NCI-H1436 (cell line): ENCODE results near the gene CTDSP2.
"Not testable (repeated sequence)": the region's sequence is repeated elsewhere in the genome, so short reads cannot be mapped to it uniquely, and the experiment has no call there.

Experiments used
- DNase-seq: peaks from one replicate; lab custom pipeline; 2025; lab: John Stamatoyannopoulos, UW

CTDSP2 gene, protein sequence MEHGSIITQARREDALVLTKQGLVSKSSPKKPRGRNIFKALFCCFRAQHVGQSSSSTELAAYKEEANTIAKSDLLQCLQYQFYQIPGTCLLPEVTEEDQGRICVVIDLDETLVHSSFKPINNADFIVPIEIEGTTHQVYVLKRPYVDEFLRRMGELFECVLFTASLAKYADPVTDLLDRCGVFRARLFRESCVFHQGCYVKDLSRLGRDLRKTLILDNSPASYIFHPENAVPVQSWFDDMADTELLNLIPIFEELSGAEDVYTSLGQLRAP

DNA sequence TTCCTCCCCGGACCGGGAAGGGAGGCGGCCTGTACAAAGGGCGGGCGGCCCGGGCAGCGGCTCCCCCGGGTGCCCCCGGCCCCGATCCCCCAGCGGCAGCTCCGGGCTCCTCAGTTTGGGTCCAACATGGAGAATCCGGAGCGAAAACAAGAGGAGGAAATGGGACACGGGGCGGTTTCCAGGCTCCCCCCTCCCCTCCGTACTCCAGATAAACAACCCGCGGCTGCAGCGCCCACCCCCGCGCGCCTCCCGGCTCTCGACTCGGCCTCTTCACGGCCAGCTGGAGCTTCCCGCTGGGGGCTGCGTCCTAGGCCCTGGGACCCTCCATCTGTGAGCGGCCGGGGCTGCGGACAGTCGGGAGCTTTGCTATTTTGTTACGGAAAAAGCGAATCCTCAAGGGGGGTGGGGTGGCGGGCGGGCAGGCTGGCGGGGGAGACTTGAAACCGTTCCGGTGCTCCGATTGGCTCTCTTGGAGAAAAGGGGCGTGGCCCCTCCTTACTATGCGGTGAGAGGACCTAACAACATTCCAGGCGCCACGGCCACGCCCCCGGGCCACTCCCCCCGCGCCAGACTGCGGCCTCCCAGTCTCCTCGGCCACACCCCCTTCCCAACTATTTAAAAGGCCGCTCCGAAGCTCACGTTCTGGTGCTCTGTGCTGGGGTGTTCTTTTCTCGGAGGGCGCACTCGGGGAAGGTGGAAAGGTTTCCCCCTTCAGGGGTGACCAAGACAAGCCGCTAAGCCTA is at the start of gene CTDSP2:
TSS of gene CTDSP2 (minus strand) at position 153 of the 743 bp plus-strand sequence. CDS start 294 bp downstream, outside the sequence.
- DNase-seq = peak; percentile 98

DNA sequence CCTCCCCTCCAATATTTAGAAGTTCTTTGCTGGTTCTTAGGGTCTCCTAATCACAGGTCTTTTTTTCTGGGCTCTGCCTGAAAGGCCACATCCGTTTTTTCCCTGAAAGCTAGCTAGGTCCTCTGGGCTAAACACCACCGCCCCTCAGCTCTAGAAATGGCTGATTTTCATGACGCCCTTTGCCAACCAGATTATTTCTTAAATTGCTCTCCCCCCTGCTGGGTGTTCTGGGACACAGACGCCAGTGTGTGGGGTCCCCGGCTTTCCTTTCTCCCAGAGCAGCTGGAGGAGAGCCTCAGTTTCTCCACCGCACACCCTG is 49.5 kb upstream of the CTDSP2 start:
- DNase-seq = no peak

DNA sequence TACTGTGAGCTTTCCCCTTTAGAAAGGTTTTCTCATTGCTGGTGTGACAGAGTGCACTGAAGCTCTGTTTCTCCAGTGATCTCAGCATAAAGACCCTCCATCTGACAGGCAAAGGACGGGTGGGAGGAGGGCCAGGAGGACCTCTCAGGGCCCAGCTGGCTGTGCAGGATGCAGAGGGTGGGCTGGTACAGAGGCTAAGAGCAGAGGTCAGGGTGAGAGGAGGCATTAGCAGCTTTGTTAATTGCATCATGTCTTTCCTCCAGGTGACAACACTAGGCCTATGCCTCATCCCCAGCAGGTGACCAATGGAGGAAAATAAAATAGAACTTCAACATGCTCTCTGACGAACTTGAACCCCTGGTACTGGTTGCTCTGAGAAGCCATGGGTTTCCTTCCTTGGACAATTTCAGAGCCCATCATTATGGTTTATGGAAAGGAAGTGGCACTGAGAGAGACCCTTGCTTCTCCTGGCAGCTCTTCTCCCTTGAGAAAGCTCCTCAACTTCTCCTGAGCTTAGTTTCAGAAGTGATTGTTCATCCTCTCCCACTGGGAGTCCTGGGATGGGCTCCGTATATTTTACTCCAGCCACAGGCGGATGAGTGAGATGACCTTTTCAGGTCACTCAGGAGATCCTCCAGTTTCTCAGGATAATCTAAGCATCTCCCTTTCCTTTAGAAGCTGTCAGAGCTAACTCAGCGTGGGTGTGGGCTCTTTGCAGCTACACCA is 49.0 kb upstream of the CTDSP2 start:
- no peak for DNase-seq

DNA sequence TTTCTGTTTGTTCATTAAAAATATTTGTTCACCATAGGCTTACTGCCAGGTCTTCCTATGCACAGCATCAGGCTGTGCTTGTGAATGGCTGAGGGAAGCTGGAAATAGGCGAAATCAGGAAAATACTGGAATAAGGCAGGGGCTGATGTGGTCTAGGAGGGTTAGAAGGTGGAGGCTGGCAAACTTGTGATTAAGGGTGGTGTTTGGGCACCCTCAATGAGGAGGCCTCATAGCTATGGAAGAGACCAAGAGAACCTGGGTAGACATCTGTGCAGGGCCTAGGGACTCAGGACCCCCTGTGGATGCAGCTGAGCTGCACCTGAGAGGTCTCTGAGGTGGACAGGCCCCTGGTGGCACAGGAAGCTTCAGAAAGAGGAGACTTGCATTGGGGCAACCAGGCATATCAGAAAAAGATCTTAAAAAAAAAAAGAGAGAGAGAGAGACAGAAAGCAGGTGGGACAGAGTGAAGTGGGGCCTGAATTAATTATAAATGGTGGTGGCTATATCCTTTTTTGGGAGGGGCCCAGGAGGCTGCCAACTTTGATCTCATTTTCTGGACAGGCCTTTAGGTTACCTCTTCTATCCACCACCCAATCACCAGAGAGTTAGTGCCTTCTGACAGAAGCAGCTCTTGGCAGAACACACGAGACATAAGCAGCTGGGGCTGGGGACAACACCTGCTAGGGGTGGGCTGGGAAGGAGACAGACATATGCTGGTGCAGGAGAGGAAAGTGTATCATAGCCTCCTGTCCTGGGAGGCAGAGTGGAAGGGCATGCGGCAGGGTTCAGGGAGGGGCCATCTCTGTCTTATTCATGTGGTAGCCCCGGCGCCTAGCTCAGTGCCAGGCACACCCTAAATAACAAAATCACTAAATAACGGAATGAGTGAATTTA is 48.1 kb upstream of the CTDSP2 start:
- DNase-seq = peak; percentile 24

DNA sequence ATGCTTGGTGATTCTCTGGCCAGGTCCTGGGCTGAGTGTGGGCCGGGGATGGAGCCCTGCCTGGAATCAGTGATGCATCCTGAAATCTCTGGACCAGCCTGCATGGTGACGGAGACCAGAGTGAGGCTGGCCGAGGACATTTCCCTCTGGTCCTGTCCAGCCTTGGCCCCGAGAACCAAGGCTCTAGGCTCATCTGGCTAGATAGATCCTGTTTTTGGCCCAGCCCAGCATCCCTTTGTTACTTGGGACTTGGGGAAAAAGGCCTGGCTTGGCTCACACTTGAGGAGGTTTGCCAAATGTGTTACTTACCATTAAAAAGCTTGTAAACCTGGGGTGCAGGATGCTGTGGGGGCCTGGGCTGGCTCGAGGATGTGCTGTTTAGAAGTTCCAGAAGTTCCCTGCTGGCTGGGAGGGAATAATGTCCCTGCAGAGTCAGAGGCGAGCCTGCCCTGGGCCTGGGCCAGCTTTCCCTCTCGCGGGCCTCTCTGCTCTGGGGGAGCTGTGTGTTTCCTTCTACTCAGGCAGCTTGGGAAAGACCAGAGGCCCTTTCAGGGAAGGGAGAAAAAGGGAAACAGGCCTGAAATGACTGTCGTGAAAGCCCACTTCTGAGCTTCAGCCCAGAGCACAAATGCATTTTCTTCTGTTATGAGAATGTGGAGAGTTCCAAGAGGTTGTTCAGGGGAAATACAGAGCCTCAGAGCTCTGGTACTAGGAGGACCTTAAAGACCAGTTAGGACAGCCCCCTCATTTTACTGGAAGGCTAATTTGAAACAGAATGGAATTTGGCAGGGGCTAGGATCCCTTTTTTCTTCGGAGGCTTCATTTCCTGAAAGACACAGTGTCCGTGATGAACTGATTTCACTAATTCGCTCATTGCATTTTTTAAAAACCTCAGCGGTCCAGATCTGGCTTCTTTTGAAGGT is 47.2 kb upstream of the CTDSP2 start:
- DNase-seq = no peak

DNA sequence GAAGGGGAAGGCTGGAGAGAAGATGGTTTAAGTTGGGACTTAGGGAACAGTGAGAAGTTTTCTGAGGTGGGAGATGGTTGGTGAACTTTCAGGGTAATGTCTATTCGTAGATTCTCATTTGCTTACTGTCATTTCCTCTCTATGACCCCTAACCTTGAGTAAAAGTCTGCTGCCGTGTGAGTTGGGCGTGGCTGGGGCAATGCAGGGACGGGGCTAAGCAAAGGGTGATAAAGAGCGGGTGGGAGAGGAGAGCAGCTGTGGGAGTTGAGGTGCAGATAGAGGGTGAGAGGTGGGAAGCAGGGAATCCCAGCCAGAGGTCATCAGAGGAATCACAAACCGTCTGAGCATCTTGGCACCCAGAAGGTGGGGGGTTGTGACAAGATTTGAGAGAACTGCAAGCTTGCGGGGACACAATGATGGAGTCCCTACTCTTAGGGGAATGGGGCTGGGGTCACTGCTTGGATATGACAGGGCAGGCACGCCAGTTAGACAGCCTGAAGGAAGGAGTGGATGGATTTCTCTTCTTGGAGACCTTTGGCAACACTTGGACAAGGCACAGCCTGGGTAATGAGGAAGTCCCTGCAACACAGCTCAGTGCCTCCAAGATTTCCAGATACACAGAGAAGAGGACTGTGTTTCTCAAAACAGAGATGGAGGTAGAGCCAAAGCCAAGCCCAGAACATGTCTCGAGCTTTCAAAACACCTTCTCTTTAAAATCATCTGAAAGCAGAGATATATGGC is 45.9 kb upstream of the CTDSP2 start:
- no peak for DNase-seq

DNA sequence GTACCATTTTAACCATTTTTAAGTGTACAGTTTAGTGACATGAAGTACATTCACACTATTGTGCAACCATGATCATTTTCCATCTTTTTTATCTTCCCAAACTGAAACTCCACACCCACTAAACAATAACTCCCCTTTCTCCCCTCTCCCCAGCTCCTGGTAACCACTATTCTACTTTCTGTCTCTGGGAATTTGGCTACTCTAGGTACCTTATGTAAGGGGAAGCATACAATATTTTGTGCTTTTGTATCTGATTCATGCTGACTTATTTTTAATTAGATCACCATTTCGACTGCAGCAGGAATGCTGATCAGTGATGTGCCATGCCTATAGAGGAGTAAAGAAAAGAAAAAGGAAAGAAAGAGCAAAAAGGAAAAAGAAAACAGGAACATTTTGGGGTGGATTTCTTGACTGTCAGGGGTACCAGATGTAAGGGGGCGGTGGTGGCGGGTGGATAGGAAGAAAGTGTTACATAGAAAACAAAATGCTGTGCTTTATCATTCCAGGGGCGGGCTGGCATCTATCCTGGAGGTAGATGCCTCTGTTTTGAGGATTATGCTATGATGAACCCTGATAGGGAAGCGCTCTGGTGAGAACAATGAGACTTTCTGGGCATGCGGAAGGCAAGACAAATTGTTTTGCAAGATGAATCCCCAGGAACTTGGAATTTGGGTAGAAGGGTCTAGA is 45.2 kb upstream of the CTDSP2 start:
- DNase-seq = no peak

DNA sequence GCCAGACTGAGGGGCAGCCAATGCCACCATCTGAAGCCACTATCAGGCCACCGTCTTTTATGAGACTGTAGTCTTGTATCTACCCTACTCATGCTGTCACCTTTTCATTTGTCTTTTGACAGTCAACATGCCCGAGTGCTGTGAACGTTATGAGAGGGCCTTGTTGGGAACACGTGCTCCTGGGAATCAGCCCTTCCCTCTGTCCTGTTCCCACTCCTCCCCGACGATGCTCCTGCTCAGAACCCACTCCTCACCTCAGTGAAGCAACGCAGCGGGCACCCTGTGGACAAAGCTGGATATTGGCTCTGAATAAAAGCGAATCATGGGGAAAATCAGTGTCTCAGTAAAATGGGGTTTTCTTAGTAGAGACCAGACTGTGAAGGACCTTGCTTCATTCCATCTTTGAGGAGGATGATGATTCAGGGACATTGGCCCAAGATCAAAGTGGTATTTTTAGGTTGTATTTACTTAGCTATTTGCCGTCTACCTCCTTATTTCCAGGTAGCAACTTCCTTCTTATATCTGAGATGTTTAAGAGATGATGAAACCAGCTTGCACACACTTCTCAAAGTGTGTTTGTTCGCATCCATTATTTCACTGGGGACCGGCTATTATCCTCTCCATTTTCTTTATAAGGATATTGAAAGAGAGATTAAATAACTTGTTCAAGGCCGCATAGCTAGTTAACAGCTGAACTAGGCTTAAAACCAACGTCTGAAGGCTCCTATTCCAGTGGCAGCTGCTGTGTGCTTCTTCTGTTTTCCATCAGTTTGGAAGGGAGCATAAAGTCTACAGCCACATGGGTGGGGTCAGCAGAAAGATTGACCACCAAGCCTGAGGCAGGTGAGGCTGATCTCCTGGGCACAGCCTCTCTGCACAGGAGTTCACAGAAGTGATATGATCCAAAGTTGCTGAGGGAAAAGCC is 43.9 kb upstream of the CTDSP2 start:
- DNase-seq = peak; percentile 64

DNA sequence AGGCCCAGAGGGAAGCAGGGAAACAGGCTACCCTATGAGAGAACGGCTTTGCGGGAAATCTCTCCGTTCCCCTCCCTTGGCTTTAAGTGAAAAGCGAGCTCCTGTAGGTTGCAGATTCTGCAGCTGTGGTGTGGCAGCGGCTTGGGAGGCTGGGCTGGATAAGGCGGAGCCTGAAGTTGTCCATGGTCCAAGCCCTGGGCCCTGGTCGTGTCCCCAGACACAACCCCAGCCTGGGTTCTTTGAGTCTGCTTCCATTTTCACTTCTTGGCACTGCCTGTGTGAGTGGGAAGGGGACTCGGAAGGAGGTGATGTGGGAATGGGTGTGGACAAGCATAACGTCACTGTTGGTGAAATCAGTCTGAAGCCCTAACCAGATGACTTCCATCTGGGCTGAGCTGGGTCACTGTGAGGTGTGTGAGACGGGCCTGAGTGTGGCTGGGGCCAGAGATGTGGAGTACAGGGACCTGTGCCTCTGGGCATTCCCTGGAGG is 43.0 kb upstream of the CTDSP2 start:
- DNase-seq = no peak

DNA sequence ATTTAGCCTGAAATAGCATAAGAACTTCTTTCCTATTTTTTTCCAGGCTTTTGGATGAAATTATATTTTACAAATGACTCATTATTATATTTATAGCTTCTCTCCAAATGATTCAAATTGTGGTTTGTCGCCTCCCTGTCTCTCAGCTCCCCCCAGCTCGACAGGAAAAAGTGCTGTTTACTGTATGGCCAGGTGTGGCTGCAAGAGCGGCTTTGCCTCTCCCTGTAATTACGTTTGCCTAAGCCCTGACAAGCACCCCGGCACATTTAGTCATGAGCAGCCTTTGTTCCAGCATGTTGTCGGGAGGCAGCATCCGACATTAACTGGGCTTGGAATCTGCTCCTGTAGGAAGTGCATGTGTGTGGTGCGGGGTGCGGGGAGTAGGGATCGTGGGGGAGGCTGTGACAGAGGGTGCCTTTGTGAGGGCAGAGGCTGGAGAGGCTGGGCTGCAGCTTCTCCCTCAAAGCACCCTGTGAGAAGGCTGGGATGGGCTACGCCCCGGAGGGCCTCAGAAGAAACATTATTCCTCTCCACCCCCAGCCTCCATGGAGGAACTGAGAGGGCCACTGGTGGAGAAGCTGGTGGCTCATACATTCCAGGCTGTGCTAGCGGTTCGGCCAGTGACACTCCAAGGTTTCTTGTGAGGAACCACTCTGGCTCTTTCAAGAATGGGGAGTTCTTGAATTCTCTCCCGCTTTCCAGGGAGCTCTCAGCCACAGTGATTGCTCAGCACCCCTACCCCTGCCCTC is 42.1 kb upstream of the CTDSP2 start:
- DNase-seq = peak; percentile 77

DNA sequence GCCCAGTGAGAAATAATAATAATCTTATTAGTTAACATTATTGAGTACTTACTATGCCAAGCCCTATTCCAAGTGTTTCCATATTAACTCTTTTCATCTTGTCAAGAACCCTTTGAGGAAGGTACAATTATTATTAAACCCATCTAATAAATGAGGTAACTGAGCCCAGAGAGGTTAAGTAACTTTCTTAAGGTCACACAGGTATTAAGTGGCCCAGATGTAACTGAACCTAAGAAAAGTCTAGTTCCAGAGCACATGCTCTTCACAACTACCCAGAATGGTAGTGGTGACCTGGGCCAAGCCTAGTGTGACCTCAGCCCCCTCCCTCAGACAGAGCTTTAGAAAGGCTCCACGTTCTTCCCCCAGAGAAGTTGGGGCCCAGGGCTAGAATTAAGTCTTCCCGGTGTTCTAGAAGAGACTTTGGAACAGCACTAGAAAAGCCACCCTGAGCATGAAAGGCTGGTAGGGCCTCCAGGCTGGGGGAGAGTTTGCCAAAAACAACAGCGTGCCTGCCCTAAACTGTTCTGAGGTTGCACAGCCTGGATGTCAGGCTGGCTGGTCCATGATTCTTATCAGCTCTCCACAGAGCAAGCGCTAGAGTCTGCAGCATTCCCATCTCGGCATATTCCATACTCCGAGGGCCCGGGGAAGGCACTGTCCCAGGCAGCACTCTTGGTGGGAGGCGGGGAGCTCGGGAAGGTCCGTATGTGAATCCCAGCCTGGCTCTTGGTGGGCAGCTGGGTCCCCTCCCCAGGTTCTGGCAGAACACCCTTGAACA is 41.3 kb upstream of the CTDSP2 start:
- DNase-seq = no peak

DNA sequence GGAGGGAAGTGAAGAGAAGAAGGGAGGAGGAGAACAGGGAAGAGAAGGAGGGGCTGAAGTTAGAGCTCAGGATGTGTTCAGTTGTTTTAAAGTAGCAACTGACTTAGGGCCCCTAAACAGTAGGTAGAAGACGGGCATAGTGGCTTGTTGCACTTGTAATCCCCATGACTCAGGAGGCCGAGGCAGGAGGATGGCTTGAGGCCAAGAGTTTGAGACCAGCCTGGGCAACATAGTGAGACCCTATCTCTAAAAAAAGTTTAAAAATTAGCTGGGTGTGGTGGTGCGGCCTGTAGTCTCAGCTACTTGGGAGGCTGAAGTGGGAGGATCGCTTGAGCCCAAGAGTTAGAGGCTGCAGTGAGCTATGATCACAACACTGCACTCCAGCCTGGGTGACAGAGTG is 40.4 kb upstream of the CTDSP2 start:
- not testable (repeated sequence) for DNase-seq

DNA sequence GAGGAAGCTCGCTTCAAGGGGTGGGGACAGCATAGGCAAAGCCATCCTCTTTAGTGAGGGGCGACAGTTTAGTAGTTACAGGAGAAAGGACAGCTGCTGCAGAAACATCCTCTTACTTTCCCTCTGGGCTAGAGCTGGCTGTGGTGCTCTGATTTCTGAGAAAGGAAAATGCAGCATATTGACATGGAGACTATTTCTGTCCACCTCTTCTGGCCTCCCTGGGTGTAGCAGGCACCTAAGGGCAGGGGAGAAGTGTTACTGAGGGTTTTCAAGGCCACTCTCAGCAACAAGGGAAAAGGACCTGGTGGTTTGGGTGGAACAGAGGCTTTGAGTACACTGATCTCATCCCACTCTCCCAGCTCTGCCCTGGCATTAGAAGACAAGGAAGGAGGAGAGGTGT is 40.0 kb upstream of the CTDSP2 start:
- DNase-seq = no peak

DNA sequence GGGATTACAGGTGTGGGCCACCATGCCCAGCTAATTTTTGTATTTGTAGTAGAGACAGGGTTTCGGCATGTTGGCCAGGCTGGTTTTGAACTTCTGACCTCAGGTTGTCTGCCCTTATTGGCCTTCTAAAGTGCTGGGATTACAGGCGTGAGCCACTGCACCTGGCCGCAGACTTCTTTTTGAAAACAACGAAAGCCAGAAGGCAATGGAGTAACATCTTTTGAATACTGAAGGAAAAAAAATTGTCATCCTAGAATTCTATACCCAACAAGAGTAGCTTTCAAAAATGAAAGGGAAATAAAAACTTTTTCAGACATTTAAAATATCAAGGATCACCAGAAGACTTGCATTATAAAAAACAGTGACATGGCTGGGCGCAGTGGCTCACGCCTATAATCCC is 38.7 kb upstream of the CTDSP2 start:
- no peak for DNase-seq

DNA sequence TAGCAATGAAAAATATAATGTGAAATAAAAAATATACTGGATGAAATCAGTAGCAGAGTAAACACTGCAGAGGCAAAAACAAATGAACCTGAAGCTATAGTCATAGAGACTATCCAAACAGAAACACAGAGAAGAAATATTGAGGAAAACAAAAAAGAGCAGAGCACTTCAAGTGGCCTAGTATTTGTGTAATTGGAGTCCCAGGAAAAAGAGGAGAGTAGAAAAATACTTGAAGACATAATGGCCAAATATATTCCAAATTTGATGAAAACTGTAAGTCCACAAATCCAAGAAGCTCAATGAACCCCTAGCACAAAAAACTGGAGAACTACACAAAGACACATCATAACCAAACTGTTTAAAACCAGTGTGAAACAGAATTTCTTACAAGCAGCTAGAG is 37.2 kb upstream of the CTDSP2 start:
- no peak for DNase-seq

DNA sequence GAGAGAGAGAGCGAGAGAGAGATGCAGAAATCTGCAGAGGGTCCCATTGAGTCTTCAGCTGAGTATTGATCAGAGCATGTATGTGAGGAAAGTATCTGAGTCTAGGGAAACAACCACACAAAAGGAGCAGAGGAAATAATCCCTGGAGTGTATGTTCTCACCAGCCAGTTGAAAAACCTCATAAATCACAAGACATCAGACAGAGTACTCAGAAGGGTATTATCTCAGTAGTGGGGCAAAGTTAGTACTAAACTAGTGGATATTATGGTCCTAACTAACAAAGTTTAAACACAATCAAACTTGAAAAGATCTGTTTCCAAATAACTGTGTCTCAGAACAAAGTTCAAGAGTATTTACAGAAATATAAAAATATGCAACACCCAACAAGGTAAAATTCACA is 36.5 kb upstream of the CTDSP2 start:
- no peak for DNase-seq

DNA sequence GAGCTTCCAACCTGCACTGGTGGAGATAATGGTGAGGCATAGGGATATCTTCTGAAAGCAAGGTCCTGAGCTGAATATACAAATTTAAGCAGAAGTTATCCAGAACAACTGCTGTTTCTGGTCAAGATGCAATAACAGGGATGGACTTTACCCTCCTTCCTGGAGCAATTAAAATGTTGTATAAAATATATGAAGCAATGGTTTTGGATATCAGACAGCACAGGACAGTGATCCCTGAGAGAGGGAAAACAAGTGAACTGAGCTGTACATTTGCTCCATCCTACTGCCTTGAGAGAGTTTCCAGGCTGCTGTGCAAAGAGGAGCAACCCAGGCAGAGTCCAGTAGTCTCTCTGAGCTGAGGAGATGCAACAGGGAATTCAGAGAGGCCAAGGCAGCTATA is 36.0 kb upstream of the CTDSP2 start:
- DNase-seq = no peak
